Fibroblast of villous mesenchyme (primary cell): ENCODE data around the gene SRGAP2. TPM values are rescaled to one million over a fixed set of nuclear protein-coding genes. Genes with fewer than 3 reads are reported as not detected.
"Not testable (repeated sequence)": the region's sequence is repeated elsewhere in the genome, so short reads cannot be mapped to it uniquely, and the experiment has no call there.

ENCODE experiments used
- DNase-seq: peaks from one replicate; pipeline ENCODE4 v3.0.0-alpha.2; 2010; ENCODE audit warnings: low read depth
- H3K4me3 ChIP-seq: 2 replicates; pipeline ENCODE4 v1.5.1; 2011; ENCODE audit warnings: low read depth, mild to moderate bottlenecking, low read length
- total RNA-seq: library from RNA; depleted of rRNA; stranded (reverse); fragments of >200 nt; gene quantifications from 2 replicates; pipeline ENCODE4 v1.2.3, GENCODE V29; 2012

Gene SRGAP2
- total RNA-seq, 1 donor, result 45.3 TPM

GRCh38 chr1:206196748-206197424 lies 6.5 kb upstream of the SRGAP2 start:
- peak; percentile 6 for DNase-seq
- H3K4me3 ChIP-seq, result not testable (repeated sequence)

DNA sequence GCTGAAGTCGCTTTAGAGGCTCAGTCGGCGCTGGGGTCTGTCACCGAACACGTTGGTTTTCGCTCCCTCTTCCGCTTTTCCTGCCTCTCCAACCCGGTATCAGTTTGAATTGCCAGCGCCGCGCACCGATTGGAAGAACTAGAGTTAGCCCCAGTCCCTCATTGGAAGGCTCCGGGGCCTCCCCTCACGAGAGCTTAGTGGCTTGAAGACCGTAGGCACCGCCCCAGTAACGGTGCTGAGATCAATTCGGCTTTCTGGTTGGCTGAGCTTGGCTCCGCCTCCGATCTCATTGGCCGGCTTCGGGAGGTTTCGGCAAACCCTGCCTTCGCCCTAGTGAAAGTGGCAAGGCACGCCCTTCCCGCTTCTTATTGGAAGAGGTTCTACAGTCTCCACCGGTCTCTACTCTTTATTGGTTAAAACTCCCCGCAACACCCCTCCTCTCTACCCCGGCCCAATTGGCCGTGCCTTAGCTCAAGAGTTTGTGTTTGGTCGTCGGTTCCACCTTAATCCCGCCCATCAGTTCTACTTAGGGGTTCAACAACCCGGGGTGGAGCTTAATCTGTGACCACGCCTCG lies 465 bp upstream of the SRGAP2 start, which contains the start of gene FAM72A:
Gene FAM72A, minus strand, starts transcription at position 51 of the 575 bp plus-strand sequence. CDS start 814 bp downstream, outside the sequence.
- H3K4me3 ChIP-seq, result peak within 1 kb of the TSS; percentile 60
- peak; percentile 100 for DNase-seq

DNA sequence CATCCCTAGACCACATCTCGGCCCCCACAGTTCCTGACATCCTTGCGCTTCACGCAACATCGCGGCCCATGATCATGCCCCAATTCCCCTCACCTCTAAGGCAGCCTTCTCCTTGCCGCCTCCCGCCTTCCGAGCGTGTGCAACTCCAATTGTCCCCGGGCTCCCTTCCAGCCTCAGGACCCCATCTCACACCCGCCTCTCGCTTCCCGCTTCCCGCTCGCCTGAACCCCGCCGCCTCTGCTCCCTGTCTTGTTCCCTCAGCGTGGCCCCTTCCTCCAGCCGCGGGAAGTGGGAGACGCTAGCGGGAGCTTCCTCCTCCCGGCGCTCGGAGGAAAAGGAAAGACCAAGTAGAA lies 794 bp downstream of the SRGAP2 start:
- DNase-seq, result not testable (repeated sequence)
- H3K4me3 ChIP-seq, result peak overlapping the region; percentile 55

DNA sequence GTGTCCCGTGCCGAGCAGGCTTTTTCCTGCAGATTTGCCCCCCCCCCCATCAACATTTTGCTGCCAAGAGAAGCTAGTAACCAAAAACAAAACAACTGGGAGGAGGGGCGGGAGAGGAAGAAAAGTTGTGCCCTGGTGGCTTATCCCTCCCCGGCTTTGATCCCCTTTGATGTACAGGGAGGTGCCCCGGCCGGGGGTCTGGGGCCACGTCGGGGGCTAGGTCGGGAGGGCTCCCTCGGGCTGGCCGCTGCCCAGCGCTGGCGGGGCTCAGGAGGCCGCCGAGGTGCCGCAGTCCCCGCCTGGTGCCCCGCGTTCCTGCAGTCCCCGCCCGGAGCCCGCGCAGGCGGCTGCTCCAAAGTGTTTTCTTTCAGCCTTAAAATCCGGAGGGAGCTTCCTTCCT lies 1.5 kb downstream of the SRGAP2 start:
- peak; percentile 12 for DNase-seq
- H3K4me3 ChIP-seq, result peak overlapping the region; percentile 52

DNA sequence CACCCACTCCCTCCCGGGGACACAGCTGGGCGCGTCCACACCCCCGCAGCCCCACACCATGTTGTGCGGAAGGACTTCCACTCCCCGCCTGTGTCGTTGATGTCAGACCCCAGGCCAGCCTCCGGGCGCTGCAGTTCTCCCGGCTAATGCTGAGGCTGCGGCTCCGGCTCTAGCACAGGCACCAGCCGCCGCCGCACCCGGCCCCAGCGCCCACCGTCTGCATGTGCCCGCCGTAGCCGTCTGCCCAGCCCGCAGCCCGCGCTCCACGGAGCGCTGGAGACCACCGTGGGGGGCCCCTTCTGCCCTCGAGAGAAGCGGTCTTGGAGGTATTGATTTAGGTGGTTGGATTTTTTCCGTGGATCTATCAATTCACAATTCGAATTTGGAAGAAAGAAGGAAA lies 2.2 kb downstream of the SRGAP2 start:
- not testable (repeated sequence) for DNase-seq
- H3K4me3 ChIP-seq, result peak overlapping the region; percentile 38

GRCh38 chr1:206210802-206211201 lies 7.5 kb downstream of the SRGAP2 start:
- H3K4me3 ChIP-seq, DNase-seq: not testable (repeated sequence)

DNA sequence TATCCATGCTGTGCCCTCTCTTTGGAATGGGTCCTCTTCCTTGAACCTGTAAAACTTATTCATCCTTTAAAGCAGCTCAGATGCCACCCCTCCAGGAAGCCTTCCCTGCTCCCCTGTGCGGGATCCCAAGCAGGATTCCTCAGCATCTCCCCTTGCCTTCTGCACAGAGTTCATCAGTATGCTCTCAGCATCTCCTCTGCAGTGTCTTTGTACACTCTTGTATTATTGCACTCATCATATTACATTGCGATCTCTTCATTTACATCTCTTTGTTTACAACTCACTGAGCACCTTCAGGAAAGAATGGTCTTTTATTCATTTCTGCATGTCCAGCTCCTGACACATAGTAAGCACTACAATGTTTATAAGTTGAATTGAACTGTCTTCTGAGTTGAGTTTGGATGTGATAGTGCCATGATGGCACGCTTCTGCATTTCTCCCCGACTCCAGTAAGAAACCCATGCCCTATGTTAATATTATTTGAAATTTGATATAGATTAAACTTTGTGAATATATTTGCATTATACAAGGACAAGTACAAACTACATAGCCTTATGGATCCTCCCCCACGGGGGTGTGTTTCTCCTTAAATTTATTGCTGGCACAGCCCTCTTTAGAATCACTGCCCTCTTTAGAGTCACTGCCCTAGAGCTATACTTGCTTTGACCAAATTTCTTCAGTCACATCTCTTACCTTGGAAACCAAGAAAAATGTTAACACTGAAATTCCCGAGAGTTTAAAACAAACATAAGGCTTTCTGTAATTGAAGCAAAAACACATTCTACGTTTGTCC lies 12.5 kb downstream of the SRGAP2 start:
- not testable (repeated sequence) for H3K4me3 ChIP-seq, DNase-seq

DNA sequence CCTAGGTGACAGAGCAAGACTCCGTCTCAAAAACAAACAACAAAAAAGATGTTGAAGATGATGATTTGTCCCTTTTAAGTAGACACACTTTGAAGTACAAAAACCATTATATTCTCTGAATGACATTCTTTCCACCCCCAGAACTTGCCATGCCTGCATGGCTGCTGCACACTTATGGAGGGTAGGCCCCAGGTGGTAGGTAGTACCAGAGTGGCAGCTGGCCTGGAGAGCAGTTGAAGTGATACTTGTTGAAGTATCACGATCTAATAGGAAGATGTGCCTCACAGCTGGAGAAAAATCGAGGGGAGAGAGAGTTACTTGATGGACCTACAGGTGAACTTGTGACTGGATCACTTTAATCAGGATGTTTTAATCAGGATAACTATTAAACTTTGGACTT lies 14.9 kb downstream of the SRGAP2 start:
- not testable (repeated sequence) for DNase-seq, H3K4me3 ChIP-seq

DNA sequence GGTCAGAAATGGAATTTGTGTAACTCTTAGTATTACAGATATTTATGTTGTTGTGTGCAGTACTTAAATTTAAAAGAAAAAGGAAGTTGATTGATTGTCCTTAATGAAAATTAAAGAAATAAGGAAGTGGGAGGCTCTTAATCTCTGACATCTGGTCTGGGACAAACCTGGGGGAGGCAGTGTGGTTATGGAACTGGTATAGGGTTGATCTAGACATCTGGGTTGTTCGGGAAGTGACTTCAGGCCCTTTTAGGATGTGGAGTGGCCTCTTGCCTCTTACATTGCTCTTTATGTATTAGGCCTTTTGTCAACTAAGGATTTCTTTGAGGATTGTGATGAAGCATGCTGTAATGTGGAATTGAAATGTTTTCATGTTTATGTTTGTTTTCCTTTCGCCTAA lies 15.4 kb downstream of the SRGAP2 start:
- H3K4me3 ChIP-seq, DNase-seq: not testable (repeated sequence)

DNA sequence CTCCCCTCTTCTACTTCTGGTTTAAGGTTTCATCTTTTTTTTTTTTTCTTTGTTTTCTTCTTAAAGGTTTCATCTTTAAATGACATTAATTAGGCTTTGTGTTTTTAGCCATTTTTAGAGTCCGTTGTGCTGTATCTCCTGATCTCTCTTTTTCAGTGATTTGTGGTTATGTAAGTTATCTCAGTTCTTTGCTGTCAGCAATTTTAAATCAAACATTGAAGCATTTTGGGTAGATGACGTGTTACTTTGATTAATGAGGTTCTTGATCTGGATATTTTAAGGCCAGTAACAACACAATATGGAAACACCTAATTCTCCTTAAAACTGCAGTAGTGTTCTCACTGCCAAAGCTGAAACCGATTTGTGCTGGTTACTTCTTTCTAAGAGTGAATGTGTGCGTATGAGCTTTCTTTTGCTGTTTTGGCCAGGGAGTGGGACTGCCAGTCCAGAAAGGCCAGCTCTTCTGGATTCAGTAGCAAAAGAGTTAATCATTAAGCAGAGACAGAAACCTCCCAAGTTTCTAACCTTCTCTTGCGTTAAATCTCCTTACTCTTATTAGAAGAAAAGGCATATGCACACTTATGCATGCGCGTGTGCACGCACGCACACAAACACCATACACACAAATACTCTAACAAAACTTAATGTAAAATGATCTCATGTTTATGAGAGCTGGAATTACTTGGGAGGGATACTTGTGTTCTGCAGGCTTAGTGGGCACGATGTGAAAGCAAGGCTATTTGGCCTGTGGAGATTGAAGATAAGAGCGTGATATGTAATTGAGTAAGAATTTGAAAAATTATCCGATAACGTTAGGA lies 16.4 kb downstream of the SRGAP2 start:
- not testable (repeated sequence) for DNase-seq, H3K4me3 ChIP-seq

DNA sequence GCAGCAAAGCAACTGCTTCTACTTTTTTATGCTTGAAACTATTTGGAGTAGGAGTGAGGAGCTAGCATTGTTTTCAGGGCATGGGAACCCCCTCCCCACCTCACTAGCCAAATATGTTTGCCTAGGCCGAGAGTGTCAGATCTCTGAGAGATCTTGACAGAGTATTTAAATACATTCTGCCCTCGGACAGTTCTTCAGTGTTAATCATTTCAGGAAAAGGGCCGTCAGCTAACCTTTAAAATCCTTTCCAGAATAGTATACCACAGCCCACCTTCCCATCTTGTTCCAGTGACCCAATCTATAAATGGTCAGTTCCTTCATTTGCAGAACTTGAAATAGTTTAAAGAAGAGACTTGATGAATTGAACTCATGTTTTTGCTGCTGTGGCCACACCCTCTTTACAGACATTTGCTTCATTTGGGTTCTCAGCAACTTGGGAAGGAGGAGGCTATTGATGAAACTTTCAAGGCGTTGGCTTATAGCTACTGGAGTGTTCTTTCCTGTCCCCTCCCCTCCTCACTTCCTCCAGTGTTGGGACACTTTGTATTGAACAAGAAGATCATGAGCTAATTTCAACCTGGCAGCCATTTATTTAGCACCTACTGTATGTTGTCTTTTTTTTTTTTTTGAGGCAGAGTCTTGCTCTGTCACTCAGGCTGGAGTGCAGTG lies 17.1 kb downstream of the SRGAP2 start:
- H3K4me3 ChIP-seq, result not testable (repeated sequence)
- DNase-seq, result peak; percentile 19

DNA sequence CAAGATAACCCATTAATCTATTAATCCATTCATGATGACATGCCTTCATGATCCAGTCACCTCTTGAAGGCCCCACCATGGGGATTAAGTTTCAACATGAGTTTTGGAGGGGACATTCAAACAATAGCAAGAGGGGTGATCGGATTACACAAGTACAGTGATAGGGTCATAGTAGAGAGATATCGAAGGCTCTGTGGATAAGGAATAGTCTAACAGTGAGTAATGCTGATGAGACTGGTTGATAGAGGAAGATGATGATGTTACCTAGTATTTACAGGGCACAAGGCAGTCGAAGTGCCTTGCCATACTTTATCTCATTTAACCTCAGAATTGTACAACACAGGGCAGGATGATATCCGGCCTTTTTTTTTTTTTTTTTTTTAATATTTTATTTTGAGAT lies 18.2 kb downstream of the SRGAP2 start:
- H3K4me3 ChIP-seq, DNase-seq: not testable (repeated sequence)

GRCh38 chr1:206224190-206224776 lies 20.9 kb downstream of the SRGAP2 start:
- peak; percentile 0 for DNase-seq

DNA sequence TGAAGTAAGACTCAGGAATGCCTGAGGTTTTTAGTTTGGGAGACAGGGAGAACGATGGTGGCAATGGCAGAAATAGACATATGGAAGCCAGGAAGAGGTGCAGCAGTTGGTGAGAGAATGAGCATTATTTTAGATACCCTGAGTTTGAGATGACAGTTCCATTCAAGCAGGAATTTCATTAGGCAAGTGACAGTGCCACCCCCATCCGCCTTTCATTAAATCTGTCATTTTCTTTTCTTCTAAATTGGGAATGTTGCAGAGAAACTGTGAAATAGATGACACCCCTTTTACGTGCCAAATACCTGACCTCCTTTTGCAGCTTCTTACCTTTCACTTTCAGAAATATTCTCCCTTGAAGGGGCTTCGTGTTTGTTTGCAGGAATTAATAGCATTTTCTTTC lies 22.0 kb downstream of the SRGAP2 start:
- not testable (repeated sequence) for DNase-seq, H3K4me3 ChIP-seq

More at GRCh38 chr1:206224190-206224776, 20.9 kb downstream of the SRGAP2 start:
- H3K4me3 ChIP-seq, result not testable (repeated sequence)

GRCh38 chr1:206226886-206227285 lies 23.5 kb downstream of the SRGAP2 start:
- not testable (repeated sequence) for DNase-seq, H3K4me3 ChIP-seq

GRCh38 chr1:206229286-206229685 lies 25.9 kb downstream of the SRGAP2 start:
- DNase-seq, H3K4me3 ChIP-seq: not testable (repeated sequence)

GRCh38 chr1:206231989-206232388 lies 28.6 kb downstream of the SRGAP2 start:
- peak; percentile 50 for DNase-seq
- H3K4me3 ChIP-seq, result not testable (repeated sequence)
